GM12878 (cell line): Measurements from ENCODE around the gene RPRD2. TPM values are rescaled to one million over a fixed set of nuclear protein-coding genes. Genes with fewer than 3 reads are reported as not detected.

Experiments
- ATAC-seq: fragments of 200-7000 bp; cut with Tn5 transposase; 3 replicates; pipeline ENCODE4 v1.9.1; 2020; ENCODE audit warnings: mild to moderate bottlenecking, moderate library complexity
- BruUV-seq: library from RNA; stranded (reverse); fragments of 400-500 nt; replicated peaks from 2 replicates; lab custom pipeline; 2021; lab: Mats Ljungman, UMichigan
- CTCF ChIA-PET: fragments of 300-600 bp; sonication (Branson Sonifier 250); formaldehyde crosslinking; extraction: SDS; loops from one replicate; lab custom pipeline; 2021; ENCODE audit warnings: inconsistent platforms; lab: Yijun Ruan, JAX
- POLR2A ChIA-PET: fragments of 350-600 bp; formaldehyde crosslinking; extraction: SDS; loops from one replicate; lab custom pipeline; 2021; ENCODE audit warnings: inconsistent platforms; lab: Charles Lee
- RAD21 ChIA-PET: fragments of 300-600 bp; sonication (Branson Sonifier 250); formaldehyde crosslinking; loops from one replicate; lab custom pipeline; 2023; ENCODE audit warnings: antibody characterized with exemption; ENCODE audit not compliant: unreplicated experiment; lab: Charles Lee
- SMC1A ChIA-PET: fragments of 300-600 bp; sonication (Branson Sonifier 250); formaldehyde crosslinking; loops from one replicate; lab custom pipeline; 2023; ENCODE audit not compliant: unreplicated experiment, uncharacterized antibody; lab: Charles Lee
- DNase-seq: peaks from one replicate; pipeline ENCODE4 v3.0.0-alpha.2; 2011; ENCODE audit warnings: low read depth, low spot score
- FAIRE-seq: peaks from 3 replicates; lab custom pipeline; 2011; peaks lifted over from hg19 to GRCh38; lab: Jason Lieb, UNC
- H2AFZ ChIP-seq: 2 replicates; pipeline ENCODE4 v1.6.0; 2011; ENCODE audit warnings: low read depth, low read length, control low read depth; ENCODE audit not compliant: control insufficient read depth
- H3K27ac ChIP-seq: 2 replicates; pipeline ENCODE4 v1.5.1; 2011; ENCODE audit warnings: control low read depth; ENCODE audit not compliant: control insufficient read depth, insufficient read depth
- H3K27me3 ChIP-seq, 2 experiments: replicated peaks in 1 of 2; 2 replicates each; pipeline versions ENCODE4 v1.6.0 to v1.6.1; 2011; ENCODE audit warnings: low read length in 1 of 2; ENCODE audit not compliant: control insufficient read depth in 2 of 2, insufficient read depth in 2 of 2
- H3K36me3 ChIP-seq, 2 experiments: 2 replicates each; pipeline ENCODE4 v1.5.1; 2011; ENCODE audit warnings: low read length in 1 of 2; ENCODE audit not compliant: control insufficient read depth in 2 of 2, insufficient read depth in 2 of 2
- H3K4me1 ChIP-seq: 2 replicates; pipeline ENCODE4 v1.6.1; 2011; ENCODE audit warnings: mild to moderate bottlenecking, low read length, moderate library complexity, mixed read lengths; ENCODE audit not compliant: control insufficient read depth, insufficient read depth
- H3K4me2 ChIP-seq: 2 replicates; pipeline ENCODE4 v1.6.0; 2011; ENCODE audit warnings: control low read depth; ENCODE audit not compliant: control insufficient read depth, insufficient read depth
- H3K4me3 ChIP-seq: fragments of 200-600 bp; sonication (generic); 2 replicates; pipeline ENCODE4 v1.5.1; 2016
- H3K79me2 ChIP-seq: 2 replicates; pipeline ENCODE4 v1.6.0; 2011; ENCODE audit warnings: low read length; ENCODE audit not compliant: control insufficient read depth, insufficient read depth
- H3K9ac ChIP-seq: 2 replicates; pipeline ENCODE4 v1.8.0; 2011; ENCODE audit warnings: low read length, control low read depth, mixed read lengths; ENCODE audit not compliant: control insufficient read depth, insufficient read depth
- H3K9me3 ChIP-seq: replicated peaks from 3 replicates; pipeline ENCODE4 v1.5.1; 2011; ENCODE audit warnings: mild to moderate bottlenecking, low read length; ENCODE audit not compliant: control insufficient read depth, insufficient read depth
- H4K20me1 ChIP-seq: 2 replicates; pipeline ENCODE4 v1.6.0; 2011; ENCODE audit not compliant: control insufficient read depth, insufficient read depth
- CBX3 ChIP-seq: fragments of 200-600 bp; sonication (generic); IDR thresholded peaks from 2 replicates; pipeline ENCODE4 v1.6.1; 2016; ENCODE audit warnings: low read depth, borderline replicate concordance
- CTCF ChIP-seq, 3 experiments: IDR thresholded peaks in 2 of 3; conservative IDR thresholded peaks in 1 of 3; 2 replicates each; pipeline ENCODE4 v1.5.1; 2011; ENCODE audit warnings: low read depth in 3 of 3, low read length in 3 of 3, mild to moderate bottlenecking in 3 of 3, control low read depth in 2 of 3, moderate library complexity in 2 of 3, inconsistent platforms in 1 of 3, mixed read lengths in 1 of 3; ENCODE audit not compliant: control insufficient read depth in 2 of 3, insufficient read depth in 1 of 3; ENCODE audit errors: extremely low read depth in 1 of 3
- EGR1 ChIP-seq, 2 experiments: IDR thresholded peaks; 1 replicate in 1 of 2; 2 replicates in 1 of 2; pipeline ENCODE4 v1.6.1; 2011 to 2012; ENCODE audit warnings: low read depth in 2 of 2, low read length in 2 of 2, borderline replicate concordance in 1 of 2, mild to moderate bottlenecking in 1 of 2, moderate library complexity in 1 of 2
- EP300 ChIP-seq, 2 experiments: fragments of 150-350 bp in 1 of 2; IDR thresholded peaks; 2 replicates each; pipeline ENCODE4 v1.6.1; 2011 to 2012; ENCODE audit warnings: low read depth in 2 of 2, low read length in 2 of 2, borderline replicate concordance in 1 of 2, improper control_type of control experiment in 1 of 2, inconsistent platforms in 1 of 2; ENCODE audit not compliant: control insufficient read depth in 1 of 2
- ESRRA ChIP-seq: IDR thresholded peaks from 2 replicates; pipeline ENCODE4 v1.6.1; 2012; ENCODE audit warnings: mild to moderate bottlenecking, low read length, improper control_type of control experiment
- IKZF2 ChIP-seq, 2 experiments: fragments of 450-650 bp; IDR thresholded peaks; 2 replicates each; pipeline ENCODE4 v1.6.1; 2017; ENCODE audit warnings: mild to moderate bottlenecking in 2 of 2, moderate library complexity in 2 of 2
- IRF5 ChIP-seq: fragments of 450-650 bp; IDR thresholded peaks from 2 replicates; pipeline ENCODE4 v1.6.1; 2017; ENCODE audit warnings: borderline replicate concordance
- NRF1 ChIP-seq: conservative IDR thresholded peaks from 2 replicates; pipeline ENCODE4 v1.6.1; 2011; ENCODE audit warnings: mild to moderate bottlenecking, low read depth, low read length, improper control_type of control experiment
- RAD21 ChIP-seq: IDR thresholded peaks from 2 replicates; pipeline ENCODE4 v1.6.1; 2011; ENCODE audit warnings: mild to moderate bottlenecking, low read depth, low read length, moderate library complexity; ENCODE audit not compliant: insufficient read depth
- RUNX3 ChIP-seq: IDR thresholded peaks from 2 replicates; pipeline ENCODE4 v1.6.1; 2012; ENCODE audit warnings: low read length, inconsistent platforms
- SMC3 ChIP-seq: IDR thresholded peaks from 2 replicates; pipeline ENCODE4 v1.6.1; 2011; ENCODE audit warnings: low read length, improper control_type of control experiment, borderline replicate concordance
- SP1 ChIP-seq: IDR thresholded peaks from one replicate; pipeline ENCODE4 v1.6.1; 2011; ENCODE audit warnings: low read depth, low read length
- TBL1XR1 ChIP-seq: IDR thresholded peaks from 2 replicates; pipeline ENCODE4 v1.6.1; 2012; ENCODE audit warnings: low read depth, low read length, improper control_type of control experiment
- TCF12 ChIP-seq: IDR thresholded peaks from 2 replicates; pipeline ENCODE4 v1.6.1; 2011; ENCODE audit warnings: low read depth, mild to moderate bottlenecking, low read length
- TCF3 ChIP-seq: IDR thresholded peaks from 2 replicates; pipeline ENCODE4 v1.6.1; 2012; ENCODE audit warnings: low read depth, mild to moderate bottlenecking, low read length, borderline replicate concordance; ENCODE audit not compliant: insufficient read depth
- TCF7 ChIP-seq: IDR thresholded peaks from 2 replicates; pipeline ENCODE4 v1.6.1; 2014; ENCODE audit warnings: antibody characterized with exemption, borderline replicate concordance
- YY1 ChIP-seq: IDR thresholded peaks from 2 replicates; pipeline ENCODE4 v1.6.1; 2011; ENCODE audit warnings: low read depth, mild to moderate bottlenecking, low read length
- WGBS: methylation state at CpG from one replicate; pipeline ENCODE4 v1.1.6; 2016; ENCODE audit warnings: low lambda C conversion rate; ENCODE audit not compliant: insufficient replicate concordance, insufficient coverage; ENCODE audit errors: missing lambda C conversion rate; 5-methylcytosine and 5-hydroxymethylcytosine counted together
- in situ Hi-C: fragments of 300-500 bp; cut with MboI; formaldehyde crosslinking; loops from 9 replicates; pipeline ENCODE4 v1.14.3; 2018; ENCODE audit warnings: mixed read lengths
- intact Hi-C: fragments of 100-400 bp; cut with micrococcal nuclease; formaldehyde crosslinking; loops from one replicate; pipeline ENCODE4 v1.14.2; 2022; ENCODE audit not compliant: unreplicated experiment
- polyA plus RNA-seq, 11 experiments: library from polyadenylated mRNA; depleted of rRNA in 4 of 11; unstranded in 6 of 11; stranded (reverse) in 5 of 11; fragments of >200 nt; fragmentation: Nextera tagmentation in 4 of 11; fragmentation: Illumina TruSeq in 1 of 11; extraction: Ambion mirVana in 4 of 11; extraction: Trizol in 1 of 11; gene quantifications; 1 replicate in 1 of 11; 2 replicates in 10 of 11; pipeline versions ENCODE4 v1.2.1 to v1.2.3, GENCODE V29; 2011 to 2016; ENCODE audit warnings: inconsistent platforms in 2 of 11, missing spikeins in 2 of 11, low read depth in 1 of 11
- total RNA-seq, 4 experiments: library from RNA; depleted of rRNA in 3 of 4; stranded (reverse); fragments of >200 nt in 3 of 4; fragmentation: Illumina TruSeq in 1 of 4; extraction: Trizol in 1 of 4; gene quantifications; 2 replicates each; pipeline versions ENCODE4 v1.2.1 to v1.2.3, GENCODE V29; 2013 to 2021

Gene RPRD2
- total and polyA plus RNA-seq, 10 of the 15 experiments (the other 5 are each of a cell fraction or from before 2014, with no cell fraction given) = 1.9 to 24.8 (median 13.3) TPM

- FAIRE-seq = peak; percentile 86
- Histone ChIP-seq H3K4me3 (no peak overlapping the region), H3K9ac (no peak overlapping the region), H3K79me2 (no peaks in the 10 kb centered on the region), H3K27me3 (no peaks in the 10 kb centered on the region), H3K4me2 (no peak overlapping the region), H3K36me3 (peaks cover 3 to 17% of the 10 kb centered on the region in 2 experiments), H3K27ac (no peak overlapping the region), H2AFZ (no peak overlapping the region), H3K4me1 (no peaks in the 10 kb centered on the region), H3K9me3 (no peaks in the 10 kb centered on the region), H4K20me1 (no peaks in the 10 kb centered on the region)
- POLR2A ChIA-PET = no interaction called here
- SMC1A ChIA-PET = interaction anchor here (0.9 to 1.7 kb wide), 2 partner anchors 68 to 96 kb away, joined by 3 to 7 read pairs; no protein-coding TSS in a partner anchor
- RAD21 ChIA-PET = interaction anchor here (1.1 to 1.8 kb wide), 2 partner anchors 68 to 97 kb away, joined by 3 to 8 read pairs; no protein-coding TSS in a partner anchor
- in situ Hi-C loops = no loop called here
- BruUV-seq = no TSS peak
- WGBS = 39% methylated on average over 4 of the region's 4 CpGs
- ATAC-seq = peak; percentile 82
- intact Hi-C loops = loop anchor here (1.0 to 5.0 kb wide), 2 partner anchors 53 to 68 kb away; partner anchors contain the start of gene FALEC
- DNase-seq = no peak
- CTCF ChIA-PET = interaction anchor here (0.8 to 1.7 kb wide), 5 partner anchors 51 to 531 kb away, joined by 3 to 16 read pairs (median 6); partner anchors contain the start of gene FALEC
- no peak for TF ChIP-seq RUNX3
- no peak for TF ChIP-seq CBX3
- TF ChIP-seq TBL1XR1 = no peak
- TF ChIP-seq YY1 = peak; percentile 58
- peak; percentile 70 to 85 (median 72) for TF ChIP-seq CTCF (IDR thresholded peaks at IDR 0.05 in 2 of 3, conservative IDR thresholded peaks at IDR 0.05 in 1 of 3; ENCODE audit: control insufficient read depth in 2 of 3, extremely low read depth in 1 of 3, insufficient read depth in 1 of 3, low read depth in 3 of 3, low read length in 3 of 3)
- no peak for TF ChIP-seq EP300 (IDR thresholded peaks at IDR 0.05; ENCODE audit: borderline replicate concordance in 1 of 2, control insufficient read depth in 1 of 2, low read depth in 2 of 2, low read length in 2 of 2)
- TF ChIP-seq SP1 = no peak
- TF ChIP-seq TCF12 = peak; percentile 68; the same call in 1 of the 2 replicates
- TF ChIP-seq NRF1 = no peak
- TF ChIP-seq ESRRA = no peak
- no peak for TF ChIP-seq IRF5
- TF ChIP-seq TCF7 = no peak
- TF ChIP-seq RAD21 = peak; percentile 77
- peak; percentile 73; the same call in 1 of the 2 replicates for TF ChIP-seq SMC3
- peak; percentile 35; the same call in 1 of the 2 replicates for TF ChIP-seq TCF3
- 0 out of 3 replicates have a peak, but pooled peaks of 1 of the 2 experiments have one; percentile 38 for TF ChIP-seq EGR1 (IDR thresholded peaks at IDR 0.05; ENCODE audit: borderline replicate concordance in 1 of 2, low read depth in 2 of 2, low read length in 2 of 2)
- no peak for TF ChIP-seq IKZF2 (IDR thresholded peaks at IDR 0.05)
Observed at GRCh38 chr1:150464422-150464826, 100.5 kb downstream of the RPRD2 start.
